ENCODE data around the gene TSPAN5. TPM values are rescaled to one million over a fixed set of nuclear protein-coding genes. Genes with fewer than 3 reads are reported as not detected.

The TSPAN5 gene
- total RNA-seq, 2 experiments from 2014 or later = 1.8 to 2.8 TPM

- H3K27me3 ChIP-seq (ENCODE audit: control insufficient read depth in 1 of 2, insufficient read depth in 2 of 2, low read length in 2 of 2) = no peaks in the 10 kb centered on the region
- H3K9me3 ChIP-seq (ENCODE audit: control insufficient read depth in 1 of 2, insufficient read depth in 1 of 2, low read length in 2 of 2) = peaks cover 0 to 4% of the 10 kb centered on the region in 2 experiments
- H3K4me1 Mint-ChIP-seq (ENCODE audit: low read depth) = peaks cover 4% of the 10 kb centered on the region
- H3K4me1 ChIP-seq (ENCODE audit: insufficient read depth, low read length) = peaks cover 4% of the 10 kb centered on the region
- DNase-seq (no peak), ATAC-seq (ENCODE audit: poor library complexity) (no peak)
- H3K27me3 Mint-ChIP-seq = no peaks in the 10 kb centered on the region
- H3K27ac ChIP-seq (ENCODE audit: low read depth in 1 of 2, low read length in 2 of 2) = no peak overlapping the region
- TF ChIP-seq CTCF (IDR thresholded peaks at IDR 0.05) = no peak
- H3K27ac Mint-ChIP-seq = no peak overlapping the region
- ChIA-PET CTCF (no interaction called here), POLR2A (no interaction called here)
- no peak overlapping the region for H3K4me3 ChIP-seq (ENCODE audit: low read length)
- intact Hi-C loops (cut with DNase I, micrococcal nuclease) = no loop called here
- peaks cover 3% of the 10 kb centered on the region for H3K36me3 ChIP-seq (ENCODE audit: insufficient read depth, low read length)
- H3K36me3 Mint-ChIP-seq (ENCODE audit: low read depth) = peaks cover 9% of the 10 kb centered on the region
- H3K4me3 Mint-ChIP-seq = no peak overlapping the region
- no peaks in the 10 kb centered on the region for H3K9me3 Mint-ChIP-seq
These were observed 155.8 kb downstream of the TSPAN5 start for GRCh38 chr4:98502624-98503023.

GRCh38 chr4:98502031-98502430 lies 156.4 kb downstream of the TSPAN5 start:
- H3K4me1 Mint-ChIP-seq (ENCODE audit: low read depth) = peaks cover 7% of the 10 kb centered on the region
- ATAC-seq (ENCODE audit: poor library complexity) = no peak
- Histone ChIP-seq H3K4me3 (ENCODE audit: low read length) (no peak overlapping the region), H3K4me1 (ENCODE audit: insufficient read depth, low read length) (peaks cover 4% of the 10 kb centered on the region), H3K27me3 (ENCODE audit: control insufficient read depth in 1 of 2, insufficient read depth in 2 of 2, low read length in 2 of 2) (no peaks in the 10 kb centered on the region), H3K36me3 (ENCODE audit: insufficient read depth, low read length) (peaks cover 3% of the 10 kb centered on the region), H3K27ac (ENCODE audit: low read depth in 1 of 2, low read length in 2 of 2) (no peak overlapping the region), H3K9me3 (ENCODE audit: control insufficient read depth in 1 of 2, insufficient read depth in 1 of 2, low read length in 2 of 2) (peaks cover 0 to 4% of the 10 kb centered on the region in 2 experiments)
- no peak overlapping the region for H3K27ac Mint-ChIP-seq
- peaks cover 7% of the 10 kb centered on the region for H3K36me3 Mint-ChIP-seq (ENCODE audit: low read depth)
- H3K9me3 Mint-ChIP-seq = no peaks in the 10 kb centered on the region
- no peaks in the 10 kb centered on the region for H3K27me3 Mint-ChIP-seq
- POLR2A ChIA-PET = no interaction called here
- DNase-seq = no peak
- TF ChIP-seq CTCF (IDR thresholded peaks at IDR 0.05) = no peak
- intact Hi-C loops (cut with DNase I, micrococcal nuclease) = no loop called here
- H3K4me3 Mint-ChIP-seq = no peak overlapping the region
- CTCF ChIA-PET = no interaction called here

GRCh38 chr4:98501383-98501782 lies 157.0 kb downstream of the TSPAN5 start:
- H3K27me3 Mint-ChIP-seq = no peaks in the 10 kb centered on the region

More at GRCh38 chr4:98501383-98501782, 157.0 kb downstream of the TSPAN5 start:
- CTCF ChIA-PET = no interaction called here
- Histone ChIP-seq H3K4me3 (ENCODE audit: low read length) (no peak overlapping the region), H3K27ac (ENCODE audit: low read depth in 1 of 2, low read length in 2 of 2) (no peak overlapping the region), H3K27me3 (ENCODE audit: control insufficient read depth in 1 of 2, insufficient read depth in 2 of 2, low read length in 2 of 2) (no peaks in the 10 kb centered on the region), H3K4me1 (ENCODE audit: insufficient read depth, low read length) (peaks cover 4% of the 10 kb centered on the region), H3K9me3 (ENCODE audit: control insufficient read depth in 1 of 2, insufficient read depth in 1 of 2, low read length in 2 of 2) (peaks cover 0 to 4% of the 10 kb centered on the region in 2 experiments), H3K36me3 (ENCODE audit: insufficient read depth, low read length) (peaks cover 3% of the 10 kb centered on the region)
- no peak overlapping the region for H3K27ac Mint-ChIP-seq
- ATAC-seq (ENCODE audit: poor library complexity) (no peak), DNase-seq (no peak)
- peaks cover 7% of the 10 kb centered on the region for H3K4me1 Mint-ChIP-seq (ENCODE audit: low read depth)
- intact Hi-C loops (cut with DNase I, micrococcal nuclease) = no loop called here
- H3K9me3 Mint-ChIP-seq = no peaks in the 10 kb centered on the region
- H3K4me3 Mint-ChIP-seq = no peak overlapping the region
- TF ChIP-seq CTCF (IDR thresholded peaks at IDR 0.05) = no peak
- H3K36me3 Mint-ChIP-seq (ENCODE audit: low read depth) = peaks cover under 1% of the 10 kb centered on the region
- POLR2A ChIA-PET = no interaction called here
